Upper lobe of right lung (tissue), 1 donor: Measurements from ENCODE around the gene ATP2C2. TPM values are rescaled to one million over a fixed set of nuclear protein-coding genes. Genes with fewer than 3 reads are reported as not detected.
A peak's percentile ranks its signal among the peaks of the same experiment; 100 is the strongest.

Experiments
- ATAC-seq: fragments of 200-7000 bp; cut with Tn5 transposase; one replicate; pipeline ENCODE4 v1.9.1; 2020; ENCODE audit warnings: mild to moderate bottlenecking, moderate library complexity
- DNase-seq: peaks from one replicate; pipeline ENCODE4 v3.0.0-alpha.2; 2020
- H3K27ac ChIP-seq: fragments of 200-600 bp; one replicate; pipeline ENCODE4 v1.8.0; 2022
- H3K27me3 ChIP-seq: fragments of 200-600 bp; one replicate; pipeline ENCODE4 v1.8.0; 2022; ENCODE audit warnings: mild to moderate bottlenecking
- H3K36me3 ChIP-seq: fragments of 200-600 bp; one replicate; pipeline ENCODE4 v1.8.0; 2022
- H3K4me1 ChIP-seq: fragments of 200-600 bp; one replicate; pipeline ENCODE4 v1.8.0; 2022
- H3K4me3 ChIP-seq: fragments of 200-600 bp; one replicate; pipeline ENCODE4 v1.8.0; 2022; ENCODE audit warnings: mild to moderate bottlenecking
- H3K9me3 ChIP-seq: fragments of 200-600 bp; one replicate; pipeline ENCODE4 v1.8.0; 2022
- intact Hi-C: fragments of 100-400 bp; cut with DNase I; formaldehyde crosslinking; loops from one replicate; pipeline ENCODE4 v1.11.0; 2022
- total RNA-seq: library from RNA; stranded (reverse); fragmentation: NEBNext Ultra II Directional; extraction: Animal tissue kit (Norgen Biotek cat#: 25700); gene quantifications from one replicate; pipeline ENCODE4 v1.2.1, GENCODE V29; 2021
- TF ChIP-seq, protein P1 (sequence below): fragments of 200-600 bp; IDR thresholded peaks from one replicate; pipeline ENCODE4 v1.8.0; 2022; ENCODE audit warnings: antibody characterized with exemption
- donor health status: DM: no; HTN: yes; CAD: no; lungs with severe emphysema.

Gene ATP2C2
- total RNA-seq, 1 donor from 2014 or later = 48.9 TPM

DNA sequence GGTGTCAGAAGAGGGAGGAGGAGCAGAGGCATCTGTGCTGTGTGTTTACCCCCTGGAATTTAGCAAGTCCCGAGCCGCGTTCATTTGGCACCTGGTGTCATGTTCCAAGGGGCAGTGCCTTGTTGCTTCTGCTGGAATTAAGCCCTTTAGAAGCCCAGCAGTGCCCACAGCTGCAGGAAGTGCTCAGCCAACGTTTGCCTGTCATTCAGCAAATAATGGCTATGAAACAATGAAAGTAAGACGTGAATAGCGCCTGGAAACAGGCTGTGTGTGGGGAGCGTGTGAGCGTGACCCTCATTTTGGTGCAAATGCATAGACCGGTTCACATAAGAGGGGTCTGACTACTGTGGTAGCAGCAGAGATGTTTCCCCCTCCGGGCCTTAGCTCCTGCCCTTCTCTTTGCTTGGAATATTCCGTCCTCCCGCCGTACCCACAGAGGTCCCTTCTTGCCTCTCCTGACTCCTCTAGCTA, 5.8 kb upstream of the ATP2C2 start:
- DNase-seq (no peak), ATAC-seq (no peak)
- no peak overlapping the region for H3K4me3 ChIP-seq
- intact Hi-C loops = no loop called here
- no peak overlapping the region for H3K27ac ChIP-seq
- H3K27me3 ChIP-seq = peaks cover 11% of the 10 kb centered on the region
- no peaks in the 10 kb centered on the region for H3K9me3 ChIP-seq
- H3K4me1 ChIP-seq = no peaks in the 10 kb centered on the region
- TF ChIP-seq, protein P1, sequence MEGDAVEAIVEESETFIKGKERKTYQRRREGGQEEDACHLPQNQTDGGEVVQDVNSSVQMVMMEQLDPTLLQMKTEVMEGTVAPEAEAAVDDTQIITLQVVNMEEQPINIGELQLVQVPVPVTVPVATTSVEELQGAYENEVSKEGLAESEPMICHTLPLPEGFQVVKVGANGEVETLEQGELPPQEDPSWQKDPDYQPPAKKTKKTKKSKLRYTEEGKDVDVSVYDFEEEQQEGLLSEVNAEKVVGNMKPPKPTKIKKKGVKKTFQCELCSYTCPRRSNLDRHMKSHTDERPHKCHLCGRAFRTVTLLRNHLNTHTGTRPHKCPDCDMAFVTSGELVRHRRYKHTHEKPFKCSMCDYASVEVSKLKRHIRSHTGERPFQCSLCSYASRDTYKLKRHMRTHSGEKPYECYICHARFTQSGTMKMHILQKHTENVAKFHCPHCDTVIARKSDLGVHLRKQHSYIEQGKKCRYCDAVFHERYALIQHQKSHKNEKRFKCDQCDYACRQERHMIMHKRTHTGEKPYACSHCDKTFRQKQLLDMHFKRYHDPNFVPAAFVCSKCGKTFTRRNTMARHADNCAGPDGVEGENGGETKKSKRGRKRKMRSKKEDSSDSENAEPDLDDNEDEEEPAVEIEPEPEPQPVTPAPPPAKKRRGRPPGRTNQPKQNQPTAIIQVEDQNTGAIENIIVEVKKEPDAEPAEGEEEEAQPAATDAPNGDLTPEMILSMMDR = no peak
- no peaks in the 10 kb centered on the region for H3K36me3 ChIP-seq

DNA sequence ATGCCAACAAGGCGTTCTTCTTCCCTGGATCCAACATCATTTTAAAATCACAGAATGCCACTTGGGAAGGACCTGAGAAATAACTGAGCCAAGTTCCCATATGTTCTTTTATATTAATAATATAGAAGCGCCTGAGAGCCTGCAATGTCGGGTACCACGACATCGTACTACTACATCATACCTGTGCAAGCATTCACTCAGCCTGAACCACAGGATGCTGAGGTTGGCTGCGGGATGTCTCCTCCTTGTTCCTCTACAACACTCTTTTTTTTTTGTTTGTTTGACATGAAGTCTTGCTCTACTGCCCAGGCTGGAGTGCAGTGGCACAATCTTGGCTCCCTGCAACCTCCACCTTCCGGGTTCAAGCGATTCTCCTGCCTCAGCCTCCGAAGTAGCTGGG, 2.1 kb upstream of the ATP2C2 start:
- Histone ChIP-seq H3K36me3 (no peaks in the 10 kb centered on the region), H3K27me3 (peaks cover 34% of the 10 kb centered on the region), H3K27ac (no peak overlapping the region), H3K9me3 (no peaks in the 10 kb centered on the region), H3K4me3 (no peak overlapping the region), H3K4me1 (no peaks in the 10 kb centered on the region)
- ATAC-seq = no peak
- TF ChIP-seq, protein P1 = no peak
- intact Hi-C loops = no loop called here
- DNase-seq = no peak

DNA sequence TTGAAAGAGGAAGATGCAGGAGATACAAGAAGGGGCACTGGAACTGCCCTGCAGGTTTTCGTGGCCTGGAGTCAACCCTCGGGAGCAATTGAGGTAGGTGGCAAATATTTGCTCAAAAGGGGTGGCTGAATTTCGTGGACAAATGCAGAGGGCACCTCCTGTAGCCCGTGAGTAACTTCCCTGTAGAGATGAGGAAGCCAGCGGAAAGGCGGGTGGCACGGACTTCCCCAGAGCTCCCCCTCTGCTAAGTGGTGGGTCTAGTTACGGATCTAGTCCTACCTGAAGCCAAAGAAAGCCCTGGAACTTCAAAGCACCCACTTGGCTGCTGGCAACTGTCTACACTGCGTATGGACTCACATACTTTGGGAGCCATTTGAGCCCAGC, 1.0 kb upstream of the ATP2C2 start:
- no peak for DNase-seq
- TF ChIP-seq, protein P1 = no peak
- H3K9me3 ChIP-seq = no peaks in the 10 kb centered on the region
- no peaks in the 10 kb centered on the region for H3K4me1 ChIP-seq
- no peaks in the 10 kb centered on the region for H3K36me3 ChIP-seq
- H3K27me3 ChIP-seq = peaks cover 34% of the 10 kb centered on the region
- intact Hi-C loops = no loop called here
- H3K4me3 ChIP-seq = no peak overlapping the region
- H3K27ac ChIP-seq = no peak overlapping the region
- ATAC-seq = peak; percentile 34

DNA sequence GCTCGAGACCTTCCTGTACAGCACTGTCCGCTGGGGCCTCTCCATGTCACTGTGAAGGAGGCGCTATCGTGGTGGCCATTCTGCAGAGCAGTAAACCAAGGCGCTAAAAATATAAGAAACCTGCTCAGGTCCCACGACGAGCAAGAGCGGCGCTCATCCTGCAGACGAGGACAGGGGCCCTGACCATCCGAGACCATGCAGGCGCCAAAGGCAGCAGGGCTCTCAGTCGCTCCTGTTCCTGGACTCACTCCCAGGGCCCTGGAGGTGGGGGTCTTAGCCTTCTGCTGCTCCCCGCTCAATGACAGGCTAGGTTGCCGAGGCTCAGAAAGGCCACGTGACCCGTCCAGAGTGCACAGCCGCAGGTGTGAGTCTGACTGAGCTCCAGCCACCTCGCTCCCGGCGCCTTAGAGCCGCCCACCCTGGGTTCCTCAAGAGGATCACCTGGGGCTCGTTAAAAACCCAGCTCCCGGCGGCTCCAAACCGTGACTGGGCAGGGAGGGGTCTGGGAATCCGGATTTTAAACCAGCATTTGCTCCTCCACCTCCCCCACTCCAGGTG, 509 bp upstream of the ATP2C2 start:
- no peaks in the 10 kb centered on the region for H3K4me1 ChIP-seq
- peaks cover 34% of the 10 kb centered on the region for H3K27me3 ChIP-seq
- ATAC-seq = peak; percentile 65
- peak overlapping the region; percentile 49 for H3K4me3 ChIP-seq
- no peaks in the 10 kb centered on the region for H3K9me3 ChIP-seq
- peak overlapping the region; percentile 33 for H3K27ac ChIP-seq
- DNase-seq = peak; percentile 78
- TF ChIP-seq, protein P1 = no peak
- intact Hi-C loops = no loop called here
- H3K36me3 ChIP-seq = no peaks in the 10 kb centered on the region

DNA sequence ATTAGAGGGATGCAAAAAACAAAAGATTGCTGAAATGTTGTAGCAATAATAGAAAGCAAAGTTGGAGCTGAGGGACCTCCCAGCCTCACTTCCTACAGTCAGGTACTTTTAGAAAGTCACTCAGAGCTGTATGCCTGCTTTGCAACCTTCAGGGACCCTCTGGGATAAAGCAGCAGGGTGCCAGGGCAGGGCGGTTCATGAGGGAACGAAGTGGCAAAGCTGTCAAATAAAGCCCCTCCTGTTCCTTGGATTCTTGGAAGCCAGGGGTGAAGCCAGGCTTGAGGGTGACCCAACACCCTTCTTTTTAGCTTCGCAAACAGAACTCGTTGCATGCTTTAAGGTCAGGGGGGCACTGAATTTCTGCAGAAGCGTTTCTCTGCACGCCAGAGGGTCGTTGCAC, 767 bp downstream of the ATP2C2 start:
- Histone ChIP-seq H3K36me3 (no peaks in the 10 kb centered on the region), H3K9me3 (no peaks in the 10 kb centered on the region), H3K27me3 (peaks cover 34% of the 10 kb centered on the region), H3K27ac (no peak overlapping the region), H3K4me3 (peak overlapping the region; percentile 49), H3K4me1 (no peaks in the 10 kb centered on the region)
- intact Hi-C loops = no loop called here
- ATAC-seq (no peak), DNase-seq (no peak)
- TF ChIP-seq, protein P1 = no peak
